H1 (cell line): Measurements from ENCODE around the gene TEX29. TPM values are rescaled to one million over a fixed set of nuclear protein-coding genes. Genes with fewer than 3 reads are reported as not detected.

Source experiments
- BRCA1 ChIP-seq: IDR thresholded peaks from 2 replicates; pipeline ENCODE4 v1.6.1; 2012; ENCODE audit warnings: low read depth, low read length, improper control_type of control experiment
- CHD7 ChIP-seq: fragments of 300-600 bp; sonication (generic); IDR thresholded peaks from 2 replicates; pipeline ENCODE4 v1.7.1; 2012; ENCODE audit warnings: low read length, moderate library complexity, mild to moderate bottlenecking, inconsistent platforms; ENCODE audit not compliant: insufficient replicate concordance
- POLR2AphosphoS5 ChIP-seq: IDR thresholded peaks from 2 replicates; pipeline ENCODE4 v1.6.1; 2011; ENCODE audit warnings: low read depth, low read length
- polyA plus RNA-seq, 7 experiments: library from polyadenylated mRNA; depleted of rRNA in 3 of 7; stranded (reverse) in 5 of 7; unstranded in 2 of 7; fragments of >200 nt in 5 of 7; fragments of 200-250 nt in 2 of 7; gene quantifications; 1 replicate in 5 of 7; 2 replicates in 1 of 7; 4 replicates in 1 of 7; pipeline versions ENCODE4 v1.2.1 to v1.2.3, GENCODE V29; 2011 to 2013; ENCODE audit warnings: missing spikeins in 2 of 7, mixed read lengths in 2 of 7
- total RNA-seq: library from RNA; stranded (reverse); fragmentation: NEBNext Ultra II Directional; extraction: Animal tissue kit (Norgen Biotek cat#: 25700); gene quantifications from 2 replicates; pipeline ENCODE4 v1.2.1, GENCODE V29; 2021

Gene TEX29
- total and polyA plus RNA-seq, 2 of the 8 experiments (the other 6 are each of a cell fraction or from before 2014, with no cell fraction given) = 0.08 TPM; not detected in 1

GRCh38 chr13:111322001-111322915, 1.8 kb downstream of the TEX29 start (continued):
- TF ChIP-seq CHD7 (no peak), BRCA1 (no peak), POLR2AphosphoS5 (no peak)
